Calu3 (cell line): ENCODE results near the gene TRIM71. TPM values are rescaled to one million over a fixed set of nuclear protein-coding genes. Genes with fewer than 3 reads are reported as not detected.
"Not testable (repeated sequence)": the region's sequence is repeated elsewhere in the genome, so short reads cannot be mapped to it uniquely, and the experiment has no call there.

Source experiments
- BruUV-seq: library from RNA; stranded (reverse); fragments of 400-500 nt; replicated peaks from 2 replicates; lab custom pipeline; 2021; lab: Mats Ljungman, UMichigan
- CTCF ChIA-PET: fragments of 300-600 bp; sonication (Branson Sonifier 250); formaldehyde crosslinking; loops from one replicate; lab custom pipeline; 2022; ENCODE audit warnings: antibody characterized with exemption; lab: Charles Lee
- DNase-seq: peaks from one replicate; pipeline ENCODE4 v3.0.0; 2022
- H3K27ac Mint-ChIP-seq: one replicate; pipeline ENCODE4 v1.8.0; 2022; ENCODE audit warnings: mixed read lengths; ENCODE audit not compliant: unreplicated experiment
- H3K27me3 Mint-ChIP-seq: one replicate; pipeline ENCODE4 v1.8.0; 2022; ENCODE audit warnings: mixed read lengths; ENCODE audit not compliant: unreplicated experiment
- H3K36me3 Mint-ChIP-seq: one replicate; pipeline ENCODE4 v1.8.0; 2022; ENCODE audit warnings: mild to moderate bottlenecking, moderate library complexity, mixed read lengths; ENCODE audit not compliant: insufficient read depth, unreplicated experiment
- H3K4me1 Mint-ChIP-seq: one replicate; pipeline ENCODE4 v1.8.0; 2022; ENCODE audit warnings: mild to moderate bottlenecking, low read depth, mixed read lengths; ENCODE audit not compliant: unreplicated experiment
- H3K4me3 Mint-ChIP-seq: one replicate; pipeline ENCODE4 v1.8.0; 2022; ENCODE audit warnings: mild to moderate bottlenecking, low read depth, moderate library complexity, mixed read lengths; ENCODE audit not compliant: unreplicated experiment
- H3K9me3 Mint-ChIP-seq: one replicate; pipeline ENCODE4 v1.8.0; 2022; ENCODE audit warnings: low read depth, mixed read lengths; ENCODE audit not compliant: unreplicated experiment
- CTCF ChIP-seq: fragments of 200-600 bp; IDR thresholded peaks from one replicate; pipeline ENCODE4 v1.8.0; 2022; ENCODE audit warnings: antibody characterized with exemption; ENCODE audit not compliant: unreplicated experiment
- intact Hi-C: fragments of 100-400 bp; cut with micrococcal nuclease; formaldehyde crosslinking; loops from one replicate; pipeline ENCODE4 v1.10.0; 2022; ENCODE audit not compliant: unreplicated experiment
- total RNA-seq: library from RNA; stranded (reverse); gene quantifications from 2 replicates; pipeline ENCODE4 v1.2.3, GENCODE V29; 2022

TRIM71 gene
- total RNA-seq, 1 experiment from 2014 or later = not detected

DNA sequence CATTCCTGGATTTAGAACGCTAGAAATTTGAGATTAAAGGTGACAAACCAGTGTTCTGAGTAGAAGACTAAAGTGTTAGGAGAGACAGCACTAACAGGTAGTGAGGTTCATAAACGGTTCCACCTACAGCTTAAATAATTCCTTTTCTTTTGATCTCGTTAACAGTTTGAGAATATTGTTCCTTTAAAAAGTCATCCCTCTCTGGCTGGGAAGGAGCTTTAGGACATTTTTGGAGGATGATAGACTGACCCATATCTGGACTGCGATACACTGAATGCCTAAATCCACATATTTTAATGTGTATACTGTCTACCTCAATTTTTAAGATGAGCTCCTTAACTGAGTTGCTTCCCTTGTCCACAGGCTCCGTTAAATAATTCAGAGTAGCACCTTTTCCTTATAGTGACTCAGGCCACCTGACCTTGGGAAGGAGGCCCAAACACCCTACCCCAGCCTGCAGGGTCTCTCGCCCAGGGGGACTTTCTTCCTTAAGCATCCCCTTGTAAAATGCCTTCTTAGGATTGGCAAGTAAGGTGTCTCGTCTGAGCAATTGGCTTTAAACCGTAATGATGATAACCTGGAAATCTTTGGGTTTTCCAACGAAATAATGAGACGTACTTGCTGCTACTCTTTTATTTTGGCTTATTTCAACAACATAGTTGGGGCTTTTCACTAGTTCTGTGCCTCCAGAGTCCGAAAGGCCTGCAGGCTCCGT lies 3.3 kb downstream of the TRIM71 start:
- H3K9me3 Mint-ChIP-seq = no peaks in the 10 kb centered on the region
- peak overlapping the region; percentile 52 for H3K4me3 Mint-ChIP-seq
- H3K27me3 Mint-ChIP-seq = peaks cover 87% of the 10 kb centered on the region
- DNase-seq = no peak
- TF ChIP-seq CTCF = no peak
- H3K27ac Mint-ChIP-seq = no peak overlapping the region
- intact Hi-C loops = no loop called here
- no peaks in the 10 kb centered on the region for H3K36me3 Mint-ChIP-seq
- H3K4me1 Mint-ChIP-seq = no peaks in the 10 kb centered on the region
- CTCF ChIA-PET = no interaction called here
- no TSS peak for BruUV-seq

- DNase-seq = no peak
- Mint-ChIP-seq H3K27ac (no peak overlapping the region), H3K27me3 (peaks cover 82% of the 10 kb centered on the region), H3K9me3 (no peaks in the 10 kb centered on the region), H3K36me3 (no peaks in the 10 kb centered on the region), H3K4me1 (no peaks in the 10 kb centered on the region), H3K4me3 (peak overlapping the region; percentile 52)
- BruUV-seq = no TSS peak
- CTCF ChIA-PET = no interaction called here
- TF ChIP-seq CTCF = no peak
- intact Hi-C loops = no loop called here
These were observed 4.0 kb downstream of the TRIM71 start for GRCh38 chr3:32821686-32822296.

DNA sequence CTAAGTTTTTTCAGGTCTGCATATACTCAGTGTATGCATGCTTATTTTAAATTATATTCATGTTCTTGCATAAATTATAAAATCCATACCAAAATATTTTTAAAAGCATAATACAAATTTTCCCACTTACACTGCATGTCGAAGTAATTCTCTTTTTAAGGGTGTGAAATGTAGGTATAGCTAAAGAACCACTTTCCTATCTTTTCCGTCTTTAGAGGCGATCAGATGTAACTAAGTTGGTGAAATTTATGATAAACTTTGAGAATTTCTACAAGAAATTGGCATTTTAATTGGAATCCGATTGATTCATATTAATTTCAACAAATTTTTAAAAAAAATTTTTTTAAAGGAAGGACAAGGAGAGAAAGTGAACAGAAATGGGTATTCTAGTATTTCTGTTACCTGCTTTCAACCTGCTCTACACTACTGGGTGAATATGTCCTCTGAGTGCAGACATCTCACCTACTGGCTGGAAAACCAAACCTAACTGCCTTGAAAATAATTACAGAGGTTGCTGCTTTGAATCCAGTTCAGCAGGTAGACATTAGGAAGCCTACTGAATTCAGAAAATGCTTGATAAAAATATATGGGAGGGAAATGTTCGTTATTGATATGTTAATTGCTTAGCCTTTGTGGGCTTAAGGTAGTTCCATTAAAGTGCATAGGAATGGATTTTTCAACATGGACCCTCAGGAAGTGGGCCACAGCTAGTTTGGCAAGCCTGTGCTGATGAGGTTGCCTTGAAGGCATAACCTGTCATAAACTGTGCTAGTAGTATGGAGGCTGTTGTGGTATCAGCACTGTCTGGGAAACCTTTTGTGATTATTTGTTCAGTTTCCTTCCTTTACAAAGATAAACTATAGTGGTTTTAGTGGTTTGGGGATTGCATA lies 5.1 kb downstream of the TRIM71 start:
- Mint-ChIP-seq H3K27ac (no peak overlapping the region), H3K9me3 (no peaks in the 10 kb centered on the region), H3K36me3 (no peaks in the 10 kb centered on the region), H3K4me1 (no peaks in the 10 kb centered on the region), H3K4me3 (no peak overlapping the region), H3K27me3 (peaks cover 71% of the 10 kb centered on the region)
- intact Hi-C loops = no loop called here
- no peak for TF ChIP-seq CTCF
- BruUV-seq = no TSS peak
- CTCF ChIA-PET = no interaction called here
- no peak for DNase-seq

- CTCF ChIA-PET, H3K9me3 Mint-ChIP-seq, intact Hi-C loops, H3K4me3 Mint-ChIP-seq, DNase-seq, H3K36me3 Mint-ChIP-seq, BruUV-seq, H3K27ac Mint-ChIP-seq, H3K4me1 Mint-ChIP-seq: not testable (repeated sequence)
- H3K27me3 Mint-ChIP-seq = peaks cover 63% of the 10 kb centered on the region
These were observed 5.9 kb downstream of the TRIM71 start for GRCh38 chr3:32823641-32824184.
